Vagina (tissue), 2 donors: ENCODE data around the gene TMEM219.

Experiments
- POLR2A ChIP-seq, 2 donors: fragments of 450-650 bp; IDR thresholded peaks; one replicate each; pipeline ENCODE4 v1.6.1; 2017; ENCODE audit warnings: antibody characterized with exemption in 2 of 2, mild to moderate bottlenecking in 2 of 2, moderate library complexity in 2 of 2
- POLR2AphosphoS5 ChIP-seq, 2 donors: sonication (generic); formaldehyde crosslinking; IDR thresholded peaks; one replicate each; pipeline ENCODE4 v1.9.0; 2017; ENCODE audit warnings: antibody characterized with exemption in 2 of 2, mild to moderate bottlenecking in 2 of 2, low read depth in 1 of 2; ENCODE audit not compliant: insufficient read depth in 1 of 2

DNA sequence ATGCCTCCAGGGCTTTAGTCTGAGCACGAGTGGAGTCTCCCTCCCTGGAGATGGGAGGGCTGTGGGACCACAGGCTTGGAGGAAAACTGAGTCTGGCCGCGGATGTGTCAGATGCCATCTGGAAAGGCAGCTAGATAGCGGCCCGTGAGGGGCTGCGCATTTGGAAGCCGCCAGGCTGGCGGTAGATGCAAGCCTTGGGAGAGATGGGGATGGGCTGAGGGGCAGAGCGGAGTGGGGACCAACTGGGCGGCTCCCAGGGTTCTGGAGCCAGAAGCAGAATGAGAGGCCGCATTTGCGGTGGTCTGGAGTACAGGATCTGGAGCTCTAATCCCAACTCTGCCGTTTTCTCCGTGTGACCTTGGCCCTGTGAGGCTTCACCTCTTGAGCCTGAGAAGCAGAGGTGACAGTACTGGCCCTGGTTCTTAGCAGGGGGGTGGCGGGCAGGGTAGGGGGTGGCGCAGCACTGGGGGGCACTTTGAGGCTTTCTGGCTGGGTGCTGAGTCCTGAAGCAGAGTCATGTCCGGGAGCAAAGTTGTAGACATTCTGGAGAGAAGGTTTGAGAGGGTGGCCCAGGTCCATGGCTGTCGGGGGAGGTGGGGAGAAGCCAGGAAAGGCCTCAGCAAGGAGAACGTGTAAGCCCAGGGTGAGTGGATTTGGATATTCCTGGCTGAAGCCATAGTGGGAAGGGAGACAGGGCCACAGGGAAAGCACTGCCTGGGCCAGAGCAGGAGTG, 40.9 kb downstream of the TMEM219 start:
- no peak for TF ChIP-seq POLR2AphosphoS5 (IDR thresholded peaks at IDR 0.05; ENCODE audit: insufficient read depth in 1 of 2, low read depth in 1 of 2)
- TF ChIP-seq POLR2A (IDR thresholded peaks at IDR 0.05) = no peak
